PC-9 (cell line): ENCODE results near the gene TENT5C.

Experiments
- CTCF ChIP-seq: fragments of 200-600 bp; sonication (generic); conservative IDR thresholded peaks from 2 replicates; pipeline ENCODE4 v1.6.1; 2017; ENCODE audit warnings: mixed run types, antibody characterized with exemption, mild to moderate bottlenecking, moderate library complexity
- EZH2 ChIP-seq: fragments of 200-600 bp; sonication (generic); IDR thresholded peaks from 2 replicates; pipeline ENCODE4 v1.8.0; 2017; ENCODE audit warnings: antibody characterized with exemption, low read depth

GRCh38 chr1:117631359-117632160 is 25.7 kb downstream of the TENT5C start:
- TF ChIP-seq CTCF (no peak), EZH2 (no peak)
